GM13976 (cell line): ENCODE measurements around the gene TARDBP.

Experiments
- DNase-seq: peaks from one replicate; pipeline ENCODE4 v3.0.0; 2012; ENCODE audit warnings: low spot score
- CTCF ChIP-seq: IDR thresholded peaks from 2 replicates; pipeline ENCODE4 v1.5.1; 2012; ENCODE audit warnings: borderline replicate concordance, mild to moderate bottlenecking; ENCODE audit not compliant: insufficient read depth; ENCODE audit errors: extremely low read depth, missing control alignments, control extremely low read depth
- in situ Hi-C: fragments of 300-500 bp; cut with MboI; formaldehyde crosslinking; loops from one replicate; pipeline ENCODE4 v1.12.0; 2022; ENCODE audit warnings: low sequenced_read_pairs, mixed read lengths, inconsistent platforms; ENCODE audit not compliant: unreplicated experiment

Gene TARDBP

GRCh38 chr1:11012260-11013159, at the start of gene TARDBP:
Gene TARDBP (plus strand): TSS chr1:11012654. CDS start chr1:11013728, 1,074 bp downstream.
- DNase-seq, result peak; percentile 99
- in situ Hi-C loops, result no loop called here
- TF ChIP-seq CTCF, result no peak

DNA sequence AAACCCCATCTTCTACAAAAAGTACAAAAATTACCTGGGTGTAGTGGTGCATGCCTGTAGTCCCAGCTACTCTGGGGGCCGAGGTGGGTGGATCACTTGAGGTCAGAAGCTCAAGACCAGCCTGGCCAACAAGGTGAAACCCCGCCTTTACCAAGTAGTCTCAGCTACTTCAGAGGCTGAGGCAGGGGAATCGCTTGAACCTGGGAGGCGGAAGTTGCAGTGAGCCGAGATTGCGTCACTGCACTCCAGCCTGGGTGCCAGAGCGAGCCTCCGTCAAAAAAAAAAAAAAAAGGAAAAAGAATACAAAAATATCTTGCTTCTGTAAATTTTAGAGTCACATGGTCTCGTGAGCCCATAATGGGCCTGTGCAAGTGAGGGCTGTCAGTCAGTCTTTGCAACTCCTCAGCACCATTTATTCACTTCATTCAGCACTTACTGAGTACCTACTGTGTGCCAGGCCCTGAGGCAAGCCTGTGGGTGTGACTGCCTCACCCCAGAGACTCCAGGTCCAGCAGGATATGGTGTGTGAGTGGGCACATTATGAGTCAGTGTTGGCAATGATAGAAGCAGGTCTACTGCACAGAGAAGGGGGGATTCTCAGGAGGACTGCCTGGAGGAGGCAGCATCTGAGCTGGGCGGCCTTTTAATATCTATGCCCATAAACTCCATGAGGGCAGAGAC, 46.8 kb upstream of the TARDBP start:
- in situ Hi-C loops, result no loop called here
- no peak for TF ChIP-seq CTCF

GRCh38 chr1:10967090-10967489, 45.4 kb upstream of the TARDBP start:
- DNase-seq, result no peak
- TF ChIP-seq CTCF, result no peak
- in situ Hi-C loops, result no loop called here

More for the DNA sequence above, 46.8 kb upstream of the TARDBP start:
- no peak for DNase-seq

DNA sequence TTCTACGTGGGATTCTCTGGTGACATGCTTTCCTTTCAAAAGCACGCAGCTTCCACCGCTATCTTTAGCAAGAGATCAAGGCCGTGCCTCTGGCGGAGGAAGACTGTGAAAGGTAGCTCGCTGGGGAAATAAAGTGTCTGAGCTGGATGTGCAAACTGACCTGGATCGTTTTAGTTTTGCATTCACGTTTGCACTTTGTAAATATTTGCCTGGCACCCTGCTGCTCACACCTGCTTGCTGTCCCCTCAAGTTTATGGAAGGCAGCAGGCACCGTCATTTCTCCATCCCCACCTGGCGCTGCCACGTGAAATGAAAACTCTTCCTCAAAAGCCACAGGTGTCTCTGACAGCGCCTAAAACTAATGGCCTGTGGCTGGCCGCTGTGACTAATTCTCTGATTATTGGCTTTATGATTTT, 44.0 kb upstream of the TARDBP start:
- DNase-seq, result no peak
- TF ChIP-seq CTCF, result no peak
- in situ Hi-C loops, result no loop called here

GRCh38 chr1:10969267-10969970, 43.0 kb upstream of the TARDBP start:
- TF ChIP-seq CTCF, result no peak
- DNase-seq, result no peak
- in situ Hi-C loops, result no loop called here

DNA sequence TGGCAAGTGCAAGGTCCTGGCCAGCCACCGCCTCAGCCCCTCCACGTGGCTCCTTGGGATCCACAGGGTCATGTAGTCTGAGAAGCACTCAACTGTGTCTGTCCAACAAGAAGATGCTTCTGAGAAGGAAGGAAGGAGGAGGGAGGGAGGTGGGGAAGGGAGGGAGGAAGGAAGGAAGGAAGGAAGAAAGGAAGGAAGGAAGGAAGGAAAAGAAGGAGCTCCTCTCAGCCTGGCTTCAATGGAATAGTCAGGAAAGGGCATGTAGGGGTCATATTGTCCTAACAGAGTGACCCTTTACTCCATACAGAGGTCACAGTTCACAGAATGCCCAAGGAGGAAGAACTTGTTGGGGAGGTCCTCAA, 42.5 kb upstream of the TARDBP start:
- TF ChIP-seq CTCF, result no peak
- no peak for DNase-seq
- in situ Hi-C loops, result no loop called here
